Measurements from ENCODE around the gene PPP1R13B. TPM values are rescaled to one million over a fixed set of nuclear protein-coding genes. Genes with fewer than 3 reads are reported as not detected.

PPP1R13B gene
- total and polyA plus RNA-seq, 2 experiments from 2014 or later: 2.0 to 8.5 TPM

DNA sequence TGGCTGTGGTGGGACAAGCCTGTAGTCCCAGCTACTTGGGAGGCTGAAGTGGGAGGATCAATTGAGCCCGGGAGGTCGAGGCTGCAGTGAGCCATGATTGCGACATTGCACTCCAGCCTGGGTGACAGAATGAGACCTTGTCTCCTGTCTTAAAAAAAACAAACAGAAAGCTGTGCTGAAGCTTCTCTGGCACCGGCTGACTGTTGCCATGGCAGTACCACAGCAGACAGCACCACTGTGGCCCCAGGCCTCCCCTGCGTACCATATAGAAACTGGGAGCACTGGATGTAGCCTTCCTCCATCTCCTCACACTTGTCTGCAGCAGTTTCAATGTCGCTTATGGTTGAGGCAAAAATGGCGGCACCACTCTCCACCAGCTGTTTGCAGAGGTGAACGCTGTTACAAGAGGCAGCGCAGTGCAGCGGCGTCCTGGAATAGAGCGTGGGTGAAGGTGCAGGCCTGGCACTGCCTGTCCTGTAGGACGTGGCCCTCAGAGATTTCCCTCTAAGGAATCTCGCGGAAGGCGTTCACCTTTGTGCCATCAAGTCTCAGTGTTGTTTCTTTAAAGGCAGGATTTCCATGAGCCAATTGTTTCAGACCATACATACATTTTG lies 109.8 kb downstream of the PPP1R13B start:
- Mint-ChIP-seq H3K9me3 (no peaks in the 10 kb centered on the region), H3K27ac (no peak overlapping the region), H3K27me3 (ENCODE audit: insufficient read depth, low read depth, poor library complexity) (peaks cover 13% of the 10 kb centered on the region), H3K4me1 (peaks cover 24% of the 10 kb centered on the region), H3K36me3 (ENCODE audit: low read depth) (peaks cover 26% of the 10 kb centered on the region), H3K4me3 (no peak overlapping the region)
- ATAC-seq (no peak), DNase-seq (ENCODE audit: low spot score) (no peak)
- H3K27ac ChIP-seq (ENCODE audit: low read depth): no peak overlapping the region
- H3K4me1 ChIP-seq (ENCODE audit: insufficient read depth): no peaks in the 10 kb centered on the region
- no peaks in the 10 kb centered on the region for H3K36me3 ChIP-seq (ENCODE audit: insufficient read depth)
- H3K4me3 ChIP-seq: no peak overlapping the region
- H3K27me3 ChIP-seq (ENCODE audit: insufficient read depth): no peaks in the 10 kb centered on the region
- TF ChIP-seq ZNF331 (CRISPR knock-in tag; IDR thresholded peaks at IDR 0.05; ENCODE audit: low read depth) (no peak), EZH2phosphoT487 (IDR thresholded peaks at IDR 0.05; ENCODE audit: unreplicated experiment) (no peak), ZNF114 (CRISPR knock-in tag; IDR thresholded peaks at IDR 0.05) (no peak), EZH2 (IDR thresholded peaks at IDR 0.05; ENCODE audit: low read depth, unreplicated experiment) (no peak), JUNB (IDR thresholded peaks at IDR 0.05; ENCODE audit: unreplicated experiment) (no peak), CREB1 (CRISPR knock-in tag; IDR thresholded peaks at IDR 0.05; ENCODE audit: low read depth) (no peak), STAT1 (IDR thresholded peaks at IDR 0.05; ENCODE audit: unreplicated experiment) (no peak), NANOG (IDR thresholded peaks at IDR 0.05; ENCODE audit: borderline replicate concordance) (no peak), POLR2AphosphoS5 (IDR thresholded peaks at IDR 0.05; ENCODE audit: low read depth) (no peak)
- TF ChIP-seq, protein P1, sequence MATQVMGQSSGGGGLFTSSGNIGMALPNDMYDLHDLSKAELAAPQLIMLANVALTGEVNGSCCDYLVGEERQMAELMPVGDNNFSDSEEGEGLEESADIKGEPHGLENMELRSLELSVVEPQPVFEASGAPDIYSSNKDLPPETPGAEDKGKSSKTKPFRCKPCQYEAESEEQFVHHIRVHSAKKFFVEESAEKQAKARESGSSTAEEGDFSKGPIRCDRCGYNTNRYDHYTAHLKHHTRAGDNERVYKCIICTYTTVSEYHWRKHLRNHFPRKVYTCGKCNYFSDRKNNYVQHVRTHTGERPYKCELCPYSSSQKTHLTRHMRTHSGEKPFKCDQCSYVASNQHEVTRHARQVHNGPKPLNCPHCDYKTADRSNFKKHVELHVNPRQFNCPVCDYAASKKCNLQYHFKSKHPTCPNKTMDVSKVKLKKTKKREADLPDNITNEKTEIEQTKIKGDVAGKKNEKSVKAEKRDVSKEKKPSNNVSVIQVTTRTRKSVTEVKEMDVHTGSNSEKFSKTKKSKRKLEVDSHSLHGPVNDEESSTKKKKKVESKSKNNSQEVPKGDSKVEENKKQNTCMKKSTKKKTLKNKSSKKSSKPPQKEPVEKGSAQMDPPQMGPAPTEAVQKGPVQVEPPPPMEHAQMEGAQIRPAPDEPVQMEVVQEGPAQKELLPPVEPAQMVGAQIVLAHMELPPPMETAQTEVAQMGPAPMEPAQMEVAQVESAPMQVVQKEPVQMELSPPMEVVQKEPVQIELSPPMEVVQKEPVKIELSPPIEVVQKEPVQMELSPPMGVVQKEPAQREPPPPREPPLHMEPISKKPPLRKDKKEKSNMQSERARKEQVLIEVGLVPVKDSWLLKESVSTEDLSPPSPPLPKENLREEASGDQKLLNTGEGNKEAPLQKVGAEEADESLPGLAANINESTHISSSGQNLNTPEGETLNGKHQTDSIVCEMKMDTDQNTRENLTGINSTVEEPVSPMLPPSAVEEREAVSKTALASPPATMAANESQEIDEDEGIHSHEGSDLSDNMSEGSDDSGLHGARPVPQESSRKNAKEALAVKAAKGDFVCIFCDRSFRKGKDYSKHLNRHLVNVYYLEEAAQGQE (IDR thresholded peaks at IDR 0.05; ENCODE audit: unreplicated experiment): no peak
- TF ChIP-seq, protein P2, sequence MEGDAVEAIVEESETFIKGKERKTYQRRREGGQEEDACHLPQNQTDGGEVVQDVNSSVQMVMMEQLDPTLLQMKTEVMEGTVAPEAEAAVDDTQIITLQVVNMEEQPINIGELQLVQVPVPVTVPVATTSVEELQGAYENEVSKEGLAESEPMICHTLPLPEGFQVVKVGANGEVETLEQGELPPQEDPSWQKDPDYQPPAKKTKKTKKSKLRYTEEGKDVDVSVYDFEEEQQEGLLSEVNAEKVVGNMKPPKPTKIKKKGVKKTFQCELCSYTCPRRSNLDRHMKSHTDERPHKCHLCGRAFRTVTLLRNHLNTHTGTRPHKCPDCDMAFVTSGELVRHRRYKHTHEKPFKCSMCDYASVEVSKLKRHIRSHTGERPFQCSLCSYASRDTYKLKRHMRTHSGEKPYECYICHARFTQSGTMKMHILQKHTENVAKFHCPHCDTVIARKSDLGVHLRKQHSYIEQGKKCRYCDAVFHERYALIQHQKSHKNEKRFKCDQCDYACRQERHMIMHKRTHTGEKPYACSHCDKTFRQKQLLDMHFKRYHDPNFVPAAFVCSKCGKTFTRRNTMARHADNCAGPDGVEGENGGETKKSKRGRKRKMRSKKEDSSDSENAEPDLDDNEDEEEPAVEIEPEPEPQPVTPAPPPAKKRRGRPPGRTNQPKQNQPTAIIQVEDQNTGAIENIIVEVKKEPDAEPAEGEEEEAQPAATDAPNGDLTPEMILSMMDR (conservative IDR thresholded peaks at IDR 0.05; ENCODE audit: low read depth in 2 of 2): no peak
- TF ChIP-seq, protein P3, sequence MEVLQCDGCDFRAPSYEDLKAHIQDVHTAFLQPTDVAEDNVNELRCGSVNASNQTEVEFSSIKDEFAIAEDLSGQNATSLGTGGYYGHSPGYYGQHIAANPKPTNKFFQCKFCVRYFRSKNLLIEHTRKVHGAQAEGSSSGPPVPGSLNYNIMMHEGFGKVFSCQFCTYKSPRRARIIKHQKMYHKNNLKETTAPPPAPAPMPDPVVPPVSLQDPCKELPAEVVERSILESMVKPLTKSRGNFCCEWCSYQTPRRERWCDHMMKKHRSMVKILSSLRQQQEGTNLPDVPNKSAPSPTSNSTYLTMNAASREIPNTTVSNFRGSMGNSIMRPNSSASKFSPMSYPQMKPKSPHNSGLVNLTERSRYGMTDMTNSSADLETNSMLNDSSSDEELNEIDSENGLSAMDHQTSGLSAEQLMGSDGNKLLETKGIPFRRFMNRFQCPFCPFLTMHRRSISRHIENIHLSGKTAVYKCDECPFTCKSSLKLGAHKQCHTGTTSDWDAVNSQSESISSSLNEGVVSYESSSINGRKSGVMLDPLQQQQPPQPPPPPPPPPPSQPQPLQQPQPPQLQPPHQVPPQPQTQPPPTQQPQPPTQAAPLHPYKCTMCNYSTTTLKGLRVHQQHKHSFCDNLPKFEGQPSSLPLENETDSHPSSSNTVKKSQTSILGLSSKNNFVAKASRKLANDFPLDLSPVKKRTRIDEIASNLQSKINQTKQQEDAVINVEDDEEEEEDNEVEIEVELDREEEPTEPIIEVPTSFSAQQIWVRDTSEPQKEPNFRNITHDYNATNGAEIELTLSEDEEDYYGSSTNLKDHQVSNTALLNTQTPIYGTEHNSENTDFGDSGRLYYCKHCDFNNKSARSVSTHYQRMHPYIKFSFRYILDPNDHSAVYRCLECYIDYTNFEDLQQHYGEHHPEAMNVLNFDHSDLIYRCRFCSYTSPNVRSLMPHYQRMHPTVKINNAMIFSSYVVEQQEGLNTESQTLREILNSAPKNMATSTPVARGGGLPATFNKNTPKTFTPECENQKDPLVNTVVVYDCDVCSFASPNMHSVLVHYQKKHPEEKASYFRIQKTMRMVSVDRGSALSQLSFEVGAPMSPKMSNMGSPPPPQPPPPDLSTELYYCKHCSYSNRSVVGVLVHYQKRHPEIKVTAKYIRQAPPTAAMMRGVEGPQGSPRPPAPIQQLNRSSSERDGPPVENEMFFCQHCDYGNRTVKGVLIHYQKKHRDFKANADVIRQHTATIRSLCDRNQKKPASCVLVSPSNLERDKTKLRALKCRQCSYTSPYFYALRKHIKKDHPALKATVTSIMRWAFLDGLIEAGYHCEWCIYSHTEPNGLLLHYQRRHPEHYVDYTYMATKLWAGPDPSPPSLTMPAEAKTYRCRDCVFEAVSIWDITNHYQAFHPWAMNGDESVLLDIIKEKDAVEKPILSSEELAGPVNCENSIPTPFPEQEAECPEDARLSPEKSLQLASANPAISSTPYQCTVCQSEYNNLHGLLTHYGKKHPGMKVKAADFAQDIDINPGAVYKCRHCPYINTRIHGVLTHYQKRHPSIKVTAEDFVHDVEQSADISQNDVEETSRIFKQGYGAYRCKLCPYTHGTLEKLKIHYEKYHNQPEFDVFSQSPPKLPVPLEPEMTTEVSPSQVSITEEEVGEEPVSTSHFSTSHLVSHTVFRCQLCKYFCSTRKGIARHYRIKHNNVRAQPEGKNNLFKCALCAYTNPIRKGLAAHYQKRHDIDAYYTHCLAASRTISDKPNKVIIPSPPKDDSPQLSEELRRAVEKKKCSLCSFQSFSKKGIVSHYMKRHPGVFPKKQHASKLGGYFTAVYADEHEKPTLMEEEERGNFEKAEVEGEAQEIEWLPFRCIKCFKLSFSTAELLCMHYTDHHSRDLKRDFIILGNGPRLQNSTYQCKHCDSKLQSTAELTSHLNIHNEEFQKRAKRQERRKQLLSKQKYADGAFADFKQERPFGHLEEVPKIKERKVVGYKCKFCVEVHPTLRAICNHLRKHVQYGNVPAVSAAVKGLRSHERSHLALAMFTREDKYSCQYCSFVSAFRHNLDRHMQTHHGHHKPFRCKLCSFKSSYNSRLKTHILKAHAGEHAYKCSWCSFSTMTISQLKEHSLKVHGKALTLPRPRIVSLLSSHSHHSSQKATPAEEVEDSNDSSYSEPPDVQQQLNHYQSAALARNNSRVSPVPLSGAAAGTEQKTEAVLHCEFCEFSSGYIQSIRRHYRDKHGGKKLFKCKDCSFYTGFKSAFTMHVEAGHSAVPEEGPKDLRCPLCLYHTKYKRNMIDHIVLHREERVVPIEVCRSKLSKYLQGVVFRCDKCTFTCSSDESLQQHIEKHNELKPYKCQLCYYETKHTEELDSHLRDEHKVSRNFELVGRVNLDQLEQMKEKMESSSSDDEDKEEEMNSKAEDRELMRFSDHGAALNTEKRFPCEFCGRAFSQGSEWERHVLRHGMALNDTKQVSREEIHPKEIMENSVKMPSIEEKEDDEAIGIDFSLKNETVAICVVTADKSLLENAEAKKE (CRISPR knock-in tag; IDR thresholded peaks at IDR 0.05): no peak
- TF ChIP-seq, protein P4, sequence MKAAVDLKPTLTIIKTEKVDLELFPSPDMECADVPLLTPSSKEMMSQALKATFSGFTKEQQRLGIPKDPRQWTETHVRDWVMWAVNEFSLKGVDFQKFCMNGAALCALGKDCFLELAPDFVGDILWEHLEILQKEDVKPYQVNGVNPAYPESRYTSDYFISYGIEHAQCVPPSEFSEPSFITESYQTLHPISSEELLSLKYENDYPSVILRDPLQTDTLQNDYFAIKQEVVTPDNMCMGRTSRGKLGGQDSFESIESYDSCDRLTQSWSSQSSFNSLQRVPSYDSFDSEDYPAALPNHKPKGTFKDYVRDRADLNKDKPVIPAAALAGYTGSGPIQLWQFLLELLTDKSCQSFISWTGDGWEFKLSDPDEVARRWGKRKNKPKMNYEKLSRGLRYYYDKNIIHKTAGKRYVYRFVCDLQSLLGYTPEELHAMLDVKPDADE (IDR thresholded peaks at IDR 0.05): no peak
- no peaks in the 10 kb centered on the region for H4K20me1 ChIP-seq (replicated peaks; ENCODE audit: insufficient read depth)
- H3K9me2 ChIP-seq (ENCODE audit: insufficient read depth): no peaks in the 10 kb centered on the region
- H3F3A ChIP-seq (replicated peaks; ENCODE audit: low read depth): no peaks in the 10 kb centered on the region
- H3K79me2 ChIP-seq (replicated peaks; ENCODE audit: insufficient read depth): no peaks in the 10 kb centered on the region
- H3K4me2 ChIP-seq: no peak overlapping the region
- H2AFZ ChIP-seq: no peak overlapping the region

Measured in GM23338 (cell line).